Measurements from ENCODE around the gene THAP12.
A peak's percentile ranks its signal among the peaks of the same experiment; 100 is the strongest.
"Not testable (repeated sequence)": the region's sequence is repeated elsewhere in the genome, so short reads cannot be mapped to it uniquely, and the experiment has no call there.

The THAP12 gene

GRCh38 chr11:76323804-76324203 is 57.1 kb downstream of the THAP12 start:
- no peak for DNase-seq

- DNase-seq: not testable (repeated sequence)
These were observed 57.6 kb downstream of the THAP12 start for GRCh38 chr11:76323375-76323774.

GRCh38 chr11:76322942-76323341 is 58.0 kb downstream of the THAP12 start:
- DNase-seq: no peak

- no peak for DNase-seq
These were observed 58.4 kb downstream of the THAP12 start for GRCh38 chr11:76322540-76322939.

GRCh38 chr11:76321820-76322524 is 59.0 kb downstream of the THAP12 start:
- no peak for DNase-seq

- DNase-seq: no peak
These were observed 59.6 kb downstream of the THAP12 start for GRCh38 chr11:76321340-76321739.

- DNase-seq: no peak
These were observed 60.0 kb downstream of the THAP12 start for GRCh38 chr11:76320929-76321328.

- not testable (repeated sequence) for DNase-seq
These were observed 61.1 kb downstream of the THAP12 start for GRCh38 chr11:76319798-76320197.

- peak; percentile 93 for DNase-seq
These were observed 62.1 kb downstream of the THAP12 start for GRCh38 chr11:76318744-76319384.

- DNase-seq: no peak
These were observed 63.6 kb downstream of the THAP12 start for GRCh38 chr11:76317296-76317695.

- DNase-seq: no peak
These were observed 64.2 kb downstream of the THAP12 start for GRCh38 chr11:76316726-76317125.

- no peak for DNase-seq
These were observed 65.6 kb downstream of the THAP12 start for GRCh38 chr11:76315182-76315853.

- DNase-seq: no peak
These were observed 66.2 kb downstream of the THAP12 start for GRCh38 chr11:76314741-76315090.

GRCh38 chr11:76313913-76314740 is 66.8 kb downstream of the THAP12 start:
- DNase-seq: no peak

GRCh38 chr11:76313271-76313670 is 67.7 kb downstream of the THAP12 start:
- DNase-seq: no peak

GRCh38 chr11:76310832-76311595 is 69.9 kb downstream of the THAP12 start:
- DNase-seq: no peak

GRCh38 chr11:76307978-76308747 is 72.8 kb downstream of the THAP12 start:
- no peak for DNase-seq

- no peak for DNase-seq
These were observed 73.5 kb downstream of the THAP12 start for GRCh38 chr11:76307396-76307795.

GRCh38 chr11:76303399-76303798 is 77.5 kb downstream of the THAP12 start:
- no peak for DNase-seq

GRCh38 chr11:76302996-76303395 is 77.9 kb downstream of the THAP12 start:
- DNase-seq: no peak

Data from CD4-positive, alpha-beta T cell treated with Interleukin-17A for 4 hours (primary cell).